ENCODE results near the gene MIPOL1.
"Not testable (repeated sequence)": the region's sequence is repeated elsewhere in the genome, so short reads cannot be mapped to it uniquely, and the experiment has no call there.

MIPOL1 gene

DNA sequence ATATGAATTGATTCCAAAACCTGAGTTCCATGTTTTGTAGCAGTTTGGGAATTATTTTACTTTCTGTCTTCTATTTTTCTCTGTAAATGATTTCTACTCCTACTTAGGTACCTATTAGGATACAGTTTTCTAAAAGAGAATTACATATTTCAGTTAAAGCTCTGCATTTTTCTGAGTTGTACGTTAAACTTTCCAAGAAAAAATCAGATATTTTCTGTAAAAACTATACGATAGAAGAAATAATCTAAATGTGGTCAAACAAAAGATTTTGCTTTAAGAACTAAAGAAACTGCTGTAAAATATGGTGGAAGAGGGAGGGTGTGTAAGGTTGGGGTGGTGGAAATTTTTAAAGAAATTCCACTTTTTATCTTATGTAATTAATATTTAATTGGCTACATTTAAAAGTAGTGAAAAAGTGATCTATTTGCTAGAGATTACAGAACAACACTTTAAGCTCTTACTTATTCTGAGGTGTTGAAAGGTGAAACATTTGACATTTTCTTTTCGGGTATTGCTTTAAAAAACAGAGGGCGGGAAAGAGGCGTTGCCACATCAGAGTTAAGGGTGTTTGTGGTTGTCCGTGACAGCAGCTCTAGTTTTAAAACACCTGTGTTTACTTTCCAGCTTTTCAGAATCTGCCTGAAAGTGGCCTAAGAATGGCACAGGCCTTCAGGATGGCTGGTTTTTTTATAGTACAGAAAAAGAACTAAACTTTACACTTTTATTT lies 187.3 kb downstream of the MIPOL1 start:
- DNase-seq: no peak

DNA sequence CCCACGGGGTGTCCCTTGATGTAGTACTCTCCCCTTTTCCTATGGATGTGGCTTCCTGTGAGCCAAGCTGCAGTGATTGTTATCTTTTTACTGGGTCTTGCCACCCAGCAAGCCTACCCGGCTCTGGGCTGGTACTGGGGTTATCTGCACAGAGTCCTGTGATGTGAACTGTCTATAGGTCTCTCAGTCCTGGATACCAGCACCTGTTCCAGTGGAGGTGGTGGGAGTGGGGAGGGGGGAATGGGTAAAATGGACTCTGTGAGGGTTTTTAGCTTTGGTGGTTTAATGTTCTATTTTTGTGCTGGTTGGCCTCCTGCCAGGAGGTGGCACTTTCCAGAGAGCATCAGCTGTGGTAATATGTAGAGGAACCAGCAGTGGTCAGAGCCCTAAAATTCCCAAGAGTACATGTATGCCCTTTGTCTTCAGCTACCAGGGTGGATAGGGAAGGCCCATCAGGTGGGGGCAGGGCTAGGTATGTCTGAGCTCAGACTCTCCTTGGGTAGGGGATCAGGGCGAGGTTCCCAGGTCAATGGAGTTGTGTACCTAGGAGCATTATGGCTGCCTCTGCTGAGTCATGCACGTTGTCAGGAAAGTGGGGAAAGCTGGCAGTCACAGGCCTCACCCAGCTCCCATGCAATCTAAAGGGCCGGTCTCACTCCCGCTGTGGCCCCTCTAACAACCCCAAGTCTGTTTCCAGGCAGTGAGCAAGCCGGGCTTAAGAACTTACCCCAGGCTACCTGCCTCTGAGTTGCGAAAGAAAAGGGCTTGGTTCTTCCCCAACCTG lies 199.6 kb downstream of the MIPOL1 start:
- DNase-seq: not testable (repeated sequence)

DNA sequence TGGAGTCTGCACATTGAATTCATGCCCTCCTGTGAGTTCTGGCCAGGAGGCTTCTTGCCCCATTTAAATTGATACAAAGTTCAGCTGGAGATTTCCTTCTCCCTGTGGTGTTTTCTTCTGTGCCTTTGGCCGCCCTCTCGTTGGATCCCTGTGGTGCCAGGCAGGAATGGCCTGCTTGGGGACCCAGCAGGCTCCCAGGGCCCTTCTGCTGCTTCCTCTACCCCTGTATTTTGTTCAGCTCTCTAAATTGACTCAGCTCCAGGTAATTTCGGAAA lies 200.1 kb downstream of the MIPOL1 start:
- DNase-seq: no peak

- DNase-seq: no peak
Observed at GRCh38 chr14:37399517-37399916, 201.8 kb downstream of the MIPOL1 start.

- DNase-seq: no peak
Observed at GRCh38 chr14:37401093-37401492, 203.4 kb downstream of the MIPOL1 start.

DNA sequence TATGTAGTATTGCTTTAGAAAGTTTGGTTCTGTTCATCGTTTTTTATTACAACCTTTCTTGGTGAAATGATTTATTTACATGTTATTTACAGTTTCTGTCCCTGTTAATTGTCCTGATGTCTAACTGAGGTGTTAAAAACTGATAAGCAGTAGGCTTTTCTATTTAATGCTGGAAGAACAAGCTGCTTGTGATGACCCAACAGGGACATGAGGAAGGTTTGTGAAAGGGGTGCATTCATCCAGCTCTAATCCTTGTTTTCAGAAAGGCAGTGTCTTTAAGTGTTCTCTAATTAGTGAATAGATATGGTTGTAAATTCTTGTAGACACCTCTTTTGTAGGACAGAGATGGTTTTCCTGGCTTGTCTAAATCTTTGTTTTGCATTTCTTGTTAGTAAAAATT lies 205.9 kb downstream of the MIPOL1 start:
- no peak for DNase-seq

DNA sequence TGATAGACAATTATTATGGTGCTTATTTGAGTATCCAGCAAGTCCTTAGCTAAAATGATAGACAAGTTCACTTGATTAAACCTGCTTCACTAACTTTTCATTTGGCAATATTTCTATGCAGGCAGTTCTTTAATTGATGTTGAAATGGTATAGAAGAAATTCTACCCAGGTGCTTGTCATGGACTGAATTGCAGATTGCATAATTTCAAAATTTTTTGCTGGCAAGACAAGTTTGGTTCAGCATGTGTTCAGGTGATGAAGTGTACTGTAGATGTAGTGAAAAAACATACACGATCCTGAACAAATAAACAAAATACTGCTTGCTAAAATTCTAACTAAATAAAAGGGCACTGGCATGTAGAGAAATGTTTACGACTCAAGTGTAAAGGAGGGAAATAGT lies 208.4 kb downstream of the MIPOL1 start:
- DNase-seq: no peak

DNA sequence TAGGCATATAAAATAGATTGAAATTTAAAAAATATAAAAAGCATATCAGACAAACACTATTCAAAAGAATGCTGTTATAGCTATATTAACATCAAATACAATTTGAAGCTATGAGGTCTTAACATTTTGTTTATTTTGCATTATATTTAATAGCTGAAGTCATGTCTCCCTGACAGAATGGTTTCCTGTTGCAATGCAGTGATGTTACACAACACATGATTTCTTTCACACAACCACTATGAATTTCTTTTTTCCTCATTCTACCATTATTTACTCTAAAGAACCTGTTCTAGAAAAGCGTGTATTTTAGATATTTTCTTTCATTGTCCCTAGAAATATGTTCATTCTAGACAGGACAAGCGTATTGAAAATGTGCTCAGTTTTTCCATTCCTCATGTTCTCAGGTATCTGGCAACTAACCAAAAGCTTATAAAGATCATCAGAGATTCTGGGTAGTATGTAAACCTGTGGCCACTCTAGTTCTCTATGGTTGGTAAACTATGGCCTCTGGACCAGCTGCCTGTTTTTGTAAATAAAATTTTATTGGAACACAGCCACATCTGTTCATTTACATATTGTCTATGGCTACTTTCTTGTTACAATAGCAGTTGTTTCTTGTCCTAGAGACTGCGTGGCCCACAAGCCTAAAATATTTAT lies 213.5 kb downstream of the MIPOL1 start:
- DNase-seq: no peak

DNA sequence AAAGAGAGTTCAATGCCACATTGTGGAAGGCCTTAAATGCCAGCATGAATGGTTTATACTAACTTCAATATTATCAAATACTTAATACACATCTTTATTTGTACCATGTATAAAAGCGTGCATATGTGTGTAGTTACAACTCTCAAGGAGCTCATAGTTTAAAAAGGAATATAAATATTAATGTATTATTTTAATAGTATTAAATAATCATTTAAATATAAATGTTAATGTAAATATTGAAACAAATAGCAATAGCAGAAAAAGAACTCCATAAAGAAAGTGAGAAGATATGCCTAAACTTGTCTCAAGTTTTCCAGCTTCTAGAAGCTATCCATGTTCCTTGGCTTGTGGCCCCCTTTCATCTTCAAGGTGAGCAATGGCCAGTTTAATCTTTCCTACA lies 215.3 kb downstream of the MIPOL1 start:
- DNase-seq: no peak

GRCh38 chr14:37413504-37414003 lies 215.8 kb downstream of the MIPOL1 start:
- DNase-seq: no peak

- no peak for DNase-seq
Observed at GRCh38 chr14:37416264-37416663, 218.5 kb downstream of the MIPOL1 start.

DNA sequence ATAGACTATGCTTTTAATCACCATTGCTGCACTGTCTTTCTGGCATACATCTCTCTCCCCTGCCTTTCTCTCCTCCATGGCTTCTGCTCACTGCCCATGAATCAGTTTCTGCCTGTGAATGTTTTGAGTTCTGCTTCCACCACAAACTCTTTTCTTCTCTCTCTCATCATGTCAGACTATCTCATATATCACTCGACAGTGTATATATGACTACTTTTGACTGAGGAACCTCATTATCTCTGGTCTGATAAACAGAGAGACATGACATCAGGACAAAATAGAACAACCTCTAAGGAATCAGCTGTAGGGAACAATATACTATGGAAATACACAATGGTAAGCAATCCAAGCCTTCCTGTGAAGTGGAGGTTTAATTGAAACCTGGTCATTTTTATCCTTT lies 219.4 kb downstream of the MIPOL1 start:
- DNase-seq: no peak

DNA sequence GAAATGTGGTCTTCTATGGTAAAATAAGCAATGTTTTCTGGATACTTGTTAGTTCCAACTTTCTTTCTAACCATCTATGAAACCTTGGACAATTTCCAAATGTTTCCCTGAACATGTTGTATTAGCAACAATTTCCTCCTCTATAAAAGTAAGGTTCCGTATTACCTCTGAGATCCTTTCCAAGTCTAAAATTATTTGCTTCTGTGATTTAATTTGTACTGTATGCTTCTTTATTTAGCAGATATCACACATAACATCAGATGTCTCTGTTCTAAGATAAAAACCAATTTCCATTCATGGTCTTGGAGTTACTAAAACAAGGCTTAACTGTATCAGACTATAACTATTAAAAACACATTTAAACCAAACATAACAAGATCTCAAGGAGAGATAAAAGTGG lies 220.1 kb downstream of the MIPOL1 start:
- no peak for DNase-seq

DNA sequence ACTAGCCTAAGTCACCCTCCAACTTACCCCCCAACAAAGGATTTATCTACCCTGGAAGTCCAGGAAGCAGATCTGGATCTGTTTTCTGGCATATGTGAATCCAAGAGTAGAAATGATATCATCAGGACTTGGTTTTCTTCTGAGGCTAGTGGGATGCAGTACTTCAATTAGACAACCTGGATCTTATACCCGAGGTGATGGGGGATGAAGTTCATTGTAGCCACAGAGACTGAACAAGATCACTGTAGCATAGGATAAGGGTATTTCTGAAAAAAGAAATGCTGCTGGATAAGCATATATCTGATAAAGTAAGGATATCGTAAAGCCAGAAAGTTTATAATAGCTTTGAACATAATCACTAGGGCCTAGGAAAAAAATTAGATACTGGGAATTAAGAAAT lies 222.9 kb downstream of the MIPOL1 start:
- no peak for DNase-seq

DNA sequence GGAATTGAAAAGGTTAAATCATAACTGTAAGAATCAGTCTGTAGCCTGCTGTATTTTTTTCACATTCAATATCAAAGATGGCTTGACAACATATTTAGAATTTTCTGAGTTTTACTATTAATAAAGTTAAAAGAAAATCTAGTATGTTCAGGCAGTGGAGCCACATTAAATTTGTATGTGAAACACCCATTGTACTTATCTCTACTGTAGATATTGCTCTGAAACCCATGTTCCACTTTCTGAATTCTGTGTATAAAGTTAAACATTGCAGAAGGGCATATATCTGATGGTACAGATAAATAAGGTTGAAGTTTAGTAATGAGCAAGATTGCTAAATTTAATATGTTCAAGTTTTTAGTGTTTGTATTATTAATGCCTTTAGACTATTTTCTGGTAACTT lies 224.6 kb downstream of the MIPOL1 start:
- DNase-seq: no peak

DNA sequence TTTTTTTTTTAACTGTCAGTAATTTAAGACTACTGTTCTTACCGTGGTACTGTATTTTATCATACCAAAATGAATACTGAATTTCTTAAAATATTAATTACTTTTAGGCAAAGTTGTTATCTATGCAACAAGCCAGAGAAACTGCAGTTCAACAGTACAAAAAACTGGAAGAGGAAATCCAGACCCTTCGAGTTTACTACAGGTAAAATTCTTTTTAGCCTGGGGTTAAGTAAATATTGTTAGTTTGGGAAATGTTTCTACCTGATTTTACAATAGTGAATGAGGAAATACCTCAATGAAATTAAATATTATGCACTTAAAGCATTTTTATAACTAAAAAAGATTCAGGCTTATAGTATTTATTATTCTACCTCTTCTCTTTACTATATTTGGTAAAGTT lies 225.0 kb downstream of the MIPOL1 start:
- no peak for DNase-seq

DNA sequence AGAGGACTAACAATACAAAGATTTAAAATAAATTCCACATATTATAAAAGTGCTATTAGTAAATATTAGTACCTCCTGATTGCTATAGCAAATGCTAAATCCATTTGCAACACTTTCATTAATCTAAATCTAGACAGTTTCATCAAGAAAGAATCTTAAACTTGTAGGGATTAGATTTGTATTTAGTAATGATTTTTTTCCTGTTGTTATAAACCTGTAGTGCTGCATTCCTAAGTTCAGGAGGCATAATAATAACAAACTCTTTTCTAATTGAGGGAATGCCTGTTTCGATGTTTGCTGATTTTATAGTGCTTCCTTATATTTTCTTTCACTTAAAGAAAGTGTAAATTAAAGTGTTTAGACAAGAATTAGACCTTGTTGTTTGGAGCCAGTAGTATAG lies 231.2 kb downstream of the MIPOL1 start:
- DNase-seq: no peak

- no peak for DNase-seq
Observed at GRCh38 chr14:37429618-37430017, 231.9 kb downstream of the MIPOL1 start.

- no peak for DNase-seq
Observed at GRCh38 chr14:37434867-37435266, 237.1 kb downstream of the MIPOL1 start.

DNA sequence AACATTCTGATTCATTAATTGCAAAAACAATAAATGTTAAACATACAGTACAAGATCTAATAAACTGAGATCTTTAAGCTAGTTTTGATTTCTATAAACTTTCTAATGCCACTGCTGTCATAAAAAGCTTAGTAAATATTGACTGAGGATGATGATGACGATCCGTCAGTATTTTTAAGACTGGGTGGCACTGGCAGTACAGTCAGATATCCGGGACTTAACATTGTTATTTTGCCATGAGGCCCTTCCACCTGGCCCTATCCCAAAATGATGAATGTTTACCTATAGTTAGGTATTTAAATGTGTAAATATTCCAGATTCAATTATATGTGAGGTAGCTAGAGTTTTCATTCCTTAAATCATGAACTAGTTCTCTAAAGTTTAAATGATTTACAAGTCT lies 238.8 kb downstream of the MIPOL1 start:
- DNase-seq: no peak

- DNase-seq: no peak
Observed at GRCh38 chr14:37437490-37437889, 239.8 kb downstream of the MIPOL1 start.

- no peak for DNase-seq
Observed at GRCh38 chr14:37438444-37438843, 240.7 kb downstream of the MIPOL1 start.

GRCh38 chr14:37443461-37443860 lies 245.7 kb downstream of the MIPOL1 start:
- DNase-seq: no peak
